K562 (cell line): Measurements from ENCODE around the gene CDH16. TPM values are rescaled to one million over a fixed set of nuclear protein-coding genes. Genes with fewer than 3 reads are reported as not detected.
A peak's percentile ranks its signal among the peaks of the same experiment; 100 is the strongest.

ENCODE experiments used
- ATAC-seq: fragments of 200-7000 bp; cut with Tn5 transposase; 3 replicates; pipeline ENCODE4 v1.9.1; 2020; ENCODE audit warnings: moderate library complexity
- BruUV-seq: library from RNA; stranded (reverse); fragments of 400-500 nt; replicated peaks from 2 replicates; lab custom pipeline; 2021; lab: Mats Ljungman, UMichigan
- CTCF ChIA-PET: fragments of 300-600 bp; formaldehyde crosslinking; extraction: SDS; loops from one replicate; lab custom pipeline; 2021; ENCODE audit warnings: low intra/inter-chr PET ratio; lab: Yijun Ruan, JAX
- POLR2A ChIA-PET: fragments of 300-600, 350-650 bp; sonication (Branson Sonifier 250); formaldehyde crosslinking; extraction: SDS; loops from one replicate; lab custom pipeline; 2021; ENCODE audit warnings: antibody characterized with exemption, inconsistent platforms; lab: Yijun Ruan, JAX
- DNase-seq, 4 experiments: peaks; one replicate each; pipeline versions ENCODE4 v3.0.0 to v3.0.0-alpha.2; 2011 to 2018; ENCODE audit warnings: low spot score in 3 of 4, mixed read lengths in 3 of 4; ENCODE audit errors: extremely low read depth in 1 of 4
- FAIRE-seq: peaks from 2 replicates; lab custom pipeline; 2011; peaks lifted over from hg19 to GRCh38; lab: Jason Lieb, UNC
- H2AFZ ChIP-seq: 2 replicates; pipeline ENCODE4 v1.6.0; 2011; ENCODE audit warnings: low read depth, low read length, control low read depth, inconsistent platforms
- H3K27ac ChIP-seq: fragments of 200-600 bp; 3 replicates; pipeline ENCODE4 v1.8.0; 2011; ENCODE audit warnings: low read depth, mild to moderate bottlenecking, control low read depth, inconsistent platforms, low read length, moderate library complexity, mixed read lengths; ENCODE audit errors: extremely low read depth
- H3K27me3 ChIP-seq, 2 experiments: fragments of 300-600 bp in 1 of 2; 2 replicates in 1 of 2; 3 replicates in 1 of 2; pipeline versions ENCODE4 v1.6.0 to v1.8.0; 2011; ENCODE audit warnings: inconsistent platforms in 2 of 2, low read length in 2 of 2, mild to moderate bottlenecking in 1 of 2, mixed read lengths in 1 of 2, moderate library complexity in 1 of 2; ENCODE audit not compliant: control insufficient read depth in 2 of 2, insufficient read depth in 2 of 2
- H3K36me3 ChIP-seq: fragments of 300-600 bp; 3 replicates; pipeline ENCODE4 v1.8.0; 2011; ENCODE audit warnings: mild to moderate bottlenecking, low read length, inconsistent platforms; ENCODE audit not compliant: control insufficient read depth, insufficient read depth
- H3K4me1 ChIP-seq, 2 experiments: fragments of 200-600 bp in 1 of 2; replicated peaks in 1 of 2; 2 replicates in 1 of 2; 3 replicates in 1 of 2; pipeline versions ENCODE4 v1.5.1 to v1.8.0; 2011; ENCODE audit warnings: inconsistent platforms in 2 of 2, low read length in 2 of 2, mild to moderate bottlenecking in 1 of 2, mixed read lengths in 1 of 2, moderate library complexity in 1 of 2; ENCODE audit not compliant: control insufficient read depth in 2 of 2, insufficient read depth in 2 of 2
- H3K4me2 ChIP-seq: 2 replicates; pipeline ENCODE4 v1.6.1; 2011; ENCODE audit warnings: low read length, control low read depth, inconsistent platforms, mixed read lengths; ENCODE audit not compliant: insufficient read depth
- H3K4me3 ChIP-seq: fragments of 200-600 bp; sonication (generic), shearing (Covaris generic); 2 replicates; pipeline ENCODE4 v1.5.1; 2016; ENCODE audit warnings: control low read depth, inconsistent platforms
- H3K79me2 ChIP-seq: fragments of 200-600 bp; 3 replicates; pipeline ENCODE4 v1.8.0; 2011; ENCODE audit warnings: low read length, inconsistent platforms; ENCODE audit not compliant: control insufficient read depth, insufficient read depth
- H3K9ac ChIP-seq, 2 experiments: 2 replicates each; pipeline versions ENCODE4 v1.6.0 to v1.6.1; 2011; ENCODE audit warnings: low read depth in 2 of 2, low read length in 2 of 2, control low read depth in 1 of 2, inconsistent platforms in 1 of 2, mild to moderate bottlenecking in 1 of 2, mixed read lengths in 1 of 2; ENCODE audit not compliant: insufficient read depth in 1 of 2
- H3K9me1 ChIP-seq: one replicate; pipeline ENCODE4 v1.6.0; 2011; ENCODE audit warnings: inconsistent platforms, mild to moderate bottlenecking, low read length, moderate library complexity; ENCODE audit not compliant: control insufficient read depth, insufficient read depth
- H3K9me3 ChIP-seq: replicated peaks from 2 replicates; pipeline ENCODE4 v1.5.1; 2011; ENCODE audit warnings: low read depth, low read length, inconsistent platforms; ENCODE audit not compliant: control insufficient read depth, insufficient read depth
- H4K20me1 ChIP-seq: replicated peaks from 2 replicates; pipeline ENCODE4 v1.6.1; 2011; ENCODE audit warnings: low read length, inconsistent platforms, mixed read lengths; ENCODE audit not compliant: control insufficient read depth, insufficient read depth
- ELF2 ChIP-seq: fragments of 250-450 bp; sonication (Bioruptor Pico); IDR thresholded peaks from 2 replicates; pipeline ENCODE4 v1.5.0; 2021; ENCODE audit warnings: mild to moderate bottlenecking
- JUNB ChIP-seq: fragments of 450-650 bp; formaldehyde crosslinking; conservative IDR thresholded peaks from 2 replicates; pipeline ENCODE4 v1.4.0; 2020; ENCODE audit warnings: mild to moderate bottlenecking
- KDM5B ChIP-seq: fragments of 200-600 bp; sonication (generic); IDR thresholded peaks from 2 replicates; pipeline ENCODE4 v1.6.1; 2012; ENCODE audit warnings: low read depth, mild to moderate bottlenecking, moderate library complexity, low read length, control low read depth, inconsistent platforms; ENCODE audit not compliant: insufficient replicate concordance
- RHOXF2B ChIP-seq: fragments of 250-450 bp; sonication (Bioruptor Pico); conservative IDR thresholded peaks from 2 replicates; pipeline ENCODE4 v1.5.1; 2021
- TARDBP ChIP-seq: fragments of 450-650 bp; IDR thresholded peaks from 2 replicates; pipeline ENCODE4 v1.6.1; 2016
- ZBTB33 ChIP-seq: sonication (generic); formaldehyde crosslinking; IDR thresholded peaks from 2 replicates; pipeline ENCODE4 v1.8.1; 2023; ENCODE audit warnings: mild to moderate bottlenecking, missing genetic modification reagents
- WGBS: fragments of 100-300 bp; shearing (Covaris generic); methylation state at CpG from one replicate; pipeline ENCODE4 v1.1.6; 2016; ENCODE audit warnings: low coverage, mixed read lengths; ENCODE audit not compliant: insufficient coverage; ENCODE audit errors: missing lambda C conversion rate; 5-methylcytosine and 5-hydroxymethylcytosine counted together
- in situ Hi-C: fragments of 300-500 bp; cut with MboI; formaldehyde crosslinking; loops from 4 replicates; pipeline ENCODE4 v1.15.0; 2018; ENCODE audit warnings: inconsistent platforms, mixed read lengths
- intact Hi-C: fragments of 100-400 bp; cut with micrococcal nuclease; formaldehyde crosslinking; loops from 2 replicates; pipeline ENCODE4 v1.14.2; 2022
- polyA plus RNA-seq, 8 experiments: library from polyadenylated mRNA; depleted of rRNA in 4 of 8; stranded (reverse) in 5 of 8; unstranded in 3 of 8; fragments of >200 nt; fragmentation: Nextera tagmentation in 2 of 8; fragmentation: Illumina TruSeq in 1 of 8; extraction: Ambion mirVana in 2 of 8; extraction: Trizol in 1 of 8; gene quantifications; 2 replicates each; pipeline versions ENCODE4 v1.2.1 to v1.2.3, GENCODE V29; 2011 to 2014; ENCODE audit warnings: inconsistent platforms in 1 of 8, missing spikeins in 1 of 8
- total RNA-seq, 7 experiments: library from RNA; depleted of rRNA in 6 of 7; stranded (reverse); fragments of >200 nt in 6 of 7; fragmentation: Illumina TruSeq in 2 of 7; extraction: Trizol in 2 of 7; gene quantifications; 2 replicates each; pipeline versions ENCODE4 v1.2.1 to v1.2.3, GENCODE V29; 2011 to 2021; ENCODE audit warnings: low replicate concordance in 1 of 7
- TF ChIP-seq, protein P1 (sequence below): fragments of 250-450 bp; sonication (Bioruptor Pico); IDR thresholded peaks from 2 replicates; pipeline ENCODE4 v1.8.0; 2021; ENCODE audit warnings: mild to moderate bottlenecking, moderate library complexity

Gene CDH16
- total and polyA plus RNA-seq, 9 of the 15 experiments (the other 6 are each of a cell fraction or from before 2014, with no cell fraction given), result not detected

DNA sequence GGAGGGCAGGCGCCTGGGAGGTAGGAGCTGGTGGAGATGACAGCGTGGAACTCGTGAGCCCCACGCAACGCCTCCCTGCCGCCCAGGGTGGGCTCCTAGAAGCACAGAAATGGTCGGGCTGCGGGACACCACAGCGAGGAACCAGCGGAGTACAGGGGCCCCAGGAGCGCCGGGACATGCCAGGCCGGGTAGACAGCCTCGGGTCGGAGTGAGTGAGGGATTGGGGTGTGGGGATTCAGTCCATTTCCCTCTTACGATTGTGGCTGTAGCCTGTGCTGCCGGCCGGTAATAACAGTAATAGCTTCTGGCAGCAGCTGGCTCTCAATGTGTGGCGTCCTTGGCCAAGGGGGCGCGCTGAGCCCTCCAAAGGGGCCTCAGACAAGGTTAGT is 30.1 kb upstream of the CDH16 start:
- H3K27ac ChIP-seq, result no peak overlapping the region
- CTCF ChIA-PET, result interaction anchor here (0.6 kb wide), 1 partner anchor 224 kb away, joined by 3 read pairs; no protein-coding TSS in a partner anchor
- peaks cover 2% of the 10 kb centered on the region for H3K9me3 ChIP-seq
- no peak overlapping the region for H3K9ac ChIP-seq
- in situ Hi-C loops (no loop called here), intact Hi-C loops (loop anchor here (5.0 kb wide), 2 partner anchors 52 to 153 kb away; no protein-coding TSS in a partner anchor)
- 46% methylated on average over 13 of the region's 21 CpGs for WGBS
- DNase-seq, result no peak
- no peak for TF ChIP-seq JUNB
- no peak for TF ChIP-seq TARDBP
- no peak for TF ChIP-seq KDM5B
- TF ChIP-seq, protein P1, sequence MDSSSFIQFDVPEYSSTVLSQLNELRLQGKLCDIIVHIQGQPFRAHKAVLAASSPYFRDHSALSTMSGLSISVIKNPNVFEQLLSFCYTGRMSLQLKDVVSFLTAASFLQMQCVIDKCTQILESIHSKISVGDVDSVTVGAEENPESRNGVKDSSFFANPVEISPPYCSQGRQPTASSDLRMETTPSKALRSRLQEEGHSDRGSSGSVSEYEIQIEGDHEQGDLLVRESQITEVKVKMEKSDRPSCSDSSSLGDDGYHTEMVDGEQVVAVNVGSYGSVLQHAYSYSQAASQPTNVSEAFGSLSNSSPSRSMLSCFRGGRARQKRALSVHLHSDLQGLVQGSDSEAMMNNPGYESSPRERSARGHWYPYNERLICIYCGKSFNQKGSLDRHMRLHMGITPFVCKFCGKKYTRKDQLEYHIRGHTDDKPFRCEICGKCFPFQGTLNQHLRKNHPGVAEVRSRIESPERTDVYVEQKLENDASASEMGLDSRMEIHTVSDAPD (CRISPR knock-in tag), result no peak
- 0 out of 2 replicates have a peak, but pooled peaks have one; percentile 5 for TF ChIP-seq ZBTB33 (CRISPR knock-in tag)
- TF ChIP-seq RHOXF2B (CRISPR knock-in tag), result no peak
- no peak for TF ChIP-seq ELF2 (CRISPR knock-in tag)
- peaks cover 3% of the 10 kb centered on the region; the same call in 1 of the 3 replicates for H3K36me3 ChIP-seq
- ATAC-seq, result no peak
- FAIRE-seq, result no peak
- H3K4me2 ChIP-seq, result no peak overlapping the region
- no peak overlapping the region for H3K4me3 ChIP-seq
- no TSS peak for BruUV-seq
- no peaks in the 10 kb centered on the region for H3K9me1 ChIP-seq
- H3K79me2 ChIP-seq, result no peaks in the 10 kb centered on the region
- H4K20me1 ChIP-seq, result no peaks in the 10 kb centered on the region
- peaks cover 5 to 11% of the 10 kb centered on the region in 2 experiments; a peak in 1 of 5 replicates for H3K4me1 ChIP-seq
- no peaks in the 10 kb centered on the region for H3K27me3 ChIP-seq
- POLR2A ChIA-PET, result no interaction called here
- no peak overlapping the region for H2AFZ ChIP-seq
